Esophagus squamous epithelium (tissue), 4 donors: Measurements from ENCODE around the gene AMBP.

Experiments used
- CTCF ChIP-seq, 6 experiments: fragments of 450-650 bp in 4 of 6; fragments of 200-600 bp in 2 of 6; sonication (generic) in 2 of 6; IDR thresholded peaks; one replicate each; pipeline ENCODE4 v1.5.1; 2016 to 2019; ENCODE audit warnings: antibody characterized with exemption in 6 of 6, mild to moderate bottlenecking in 4 of 6, moderate library complexity in 4 of 6
- POLR2A ChIP-seq, 4 donors: fragments of 450-650 bp; IDR thresholded peaks; one replicate each; pipeline ENCODE4 v1.6.1; 2017; ENCODE audit warnings: antibody characterized with exemption in 4 of 4, mild to moderate bottlenecking in 4 of 4, moderate library complexity in 3 of 4

GRCh38 chr9:114038724-114039313 lies 39.3 kb downstream of the AMBP start:
- no peak for TF ChIP-seq CTCF (IDR thresholded peaks at IDR 0.05)
- TF ChIP-seq POLR2A (IDR thresholded peaks at IDR 0.05): no peak
